SK-N-MC (cell line): Measurements from ENCODE around the gene CADPS.
"Not testable (repeated sequence)": the region's sequence is repeated elsewhere in the genome, so short reads cannot be mapped to it uniquely, and the experiment has no call there.

Experiments used
- DNase-seq: peaks from one replicate; pipeline ENCODE4 v3.0.0-alpha.2; 2011; ENCODE audit warnings: low read depth, low spot score
- H3K27ac ChIP-seq: fragments of 200-600 bp; sonication (generic); 2 replicates; pipeline ENCODE4 v1.5.1; 2016; ENCODE audit warnings: mixed run types
- H3K36me3 ChIP-seq: fragments of 200-600 bp; sonication (generic); 2 replicates; pipeline ENCODE4 v1.6.1; 2017; ENCODE audit warnings: antibody characterized with exemption, low read length, mixed read lengths; ENCODE audit not compliant: insufficient read depth
- H3K4me3 ChIP-seq: fragments of 200-600 bp; sonication (generic); 2 replicates; pipeline ENCODE4 v1.5.1; 2016
- H3K9ac ChIP-seq: fragments of 200-600 bp; sonication (generic); 2 replicates; pipeline ENCODE4 v1.8.0; 2017; ENCODE audit warnings: mixed run types, mixed read lengths; ENCODE audit not compliant: insufficient read length
- H3K9me3 ChIP-seq: fragments of 200-600 bp; sonication (generic); 2 replicates; pipeline ENCODE4 v1.6.1; 2017; ENCODE audit warnings: low read depth, mild to moderate bottlenecking, antibody characterized with exemption, low read length, moderate library complexity, mixed read lengths
- EZH2 ChIP-seq: fragments of 200-600 bp; sonication (generic); IDR thresholded peaks from one replicate; pipeline ENCODE4 v1.6.1; 2017; ENCODE audit warnings: antibody characterized with exemption
- FOXP2 ChIP-seq: optimal IDR thresholded peaks from 2 replicates; pipeline ENCODE3; 2011; ENCODE audit warnings: mild to moderate bottlenecking, moderate library complexity; ENCODE audit not compliant: insufficient read depth; ENCODE audit errors: extremely low read length, control extremely low read depth
- POLR2AphosphoS5 ChIP-seq: IDR thresholded peaks from 2 replicates; pipeline ENCODE4 v1.6.1; 2012; ENCODE audit warnings: mild to moderate bottlenecking, low read depth, low read length, borderline replicate concordance

CADPS gene

DNA sequence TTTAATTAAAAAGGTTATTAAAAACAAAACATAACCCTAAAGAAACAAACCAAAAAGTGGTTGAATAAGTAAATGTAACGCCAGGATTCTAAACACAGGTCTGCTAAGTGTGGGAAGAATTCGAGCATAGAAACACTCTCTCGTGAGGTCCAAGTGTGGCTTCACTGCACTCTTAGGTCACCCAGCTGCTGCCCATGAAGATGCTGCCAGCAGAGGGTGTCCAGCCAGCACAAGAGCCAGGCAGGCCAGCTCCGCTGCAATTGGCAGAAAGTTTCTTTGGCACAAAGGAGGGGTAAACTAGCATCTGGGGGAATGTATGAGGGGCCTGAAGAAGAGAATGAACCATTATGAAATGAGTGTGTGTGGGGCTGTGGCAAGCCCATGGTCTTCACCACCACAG is 286.1 kb downstream of the CADPS start:
- Histone ChIP-seq H3K27ac (no peak overlapping the region), H3K36me3 (no peaks in the 10 kb centered on the region), H3K9me3 (no peaks in the 10 kb centered on the region), H3K9ac (no peak overlapping the region), H3K4me3 (no peak overlapping the region)
- TF ChIP-seq POLR2AphosphoS5 (no peak), FOXP2 (no peak), EZH2 (no peak)
- no peak for DNase-seq

DNA sequence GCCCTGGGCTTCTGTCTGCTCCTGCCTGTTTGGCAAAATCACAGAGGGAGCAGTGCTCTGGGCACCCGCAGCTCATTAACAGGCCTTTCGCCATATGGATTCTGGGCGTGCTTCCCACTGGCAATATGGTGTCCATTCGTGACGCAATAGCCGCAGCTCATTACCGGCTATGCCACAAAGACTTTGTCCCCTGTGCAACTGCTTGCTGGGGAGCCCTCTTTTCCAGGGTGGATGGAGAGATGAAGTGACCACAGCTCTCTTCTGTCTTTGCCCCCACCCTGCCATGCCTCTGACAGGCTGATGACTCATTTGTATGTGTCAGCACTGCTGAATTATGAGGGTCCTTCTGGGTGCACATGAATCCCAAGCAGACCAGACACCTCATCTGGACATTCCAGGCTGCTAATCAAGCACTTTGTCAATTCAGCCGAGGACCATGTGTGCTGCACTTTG is 287.6 kb downstream of the CADPS start:
- Histone ChIP-seq H3K4me3 (no peak overlapping the region), H3K9ac (no peak overlapping the region)

DNA sequence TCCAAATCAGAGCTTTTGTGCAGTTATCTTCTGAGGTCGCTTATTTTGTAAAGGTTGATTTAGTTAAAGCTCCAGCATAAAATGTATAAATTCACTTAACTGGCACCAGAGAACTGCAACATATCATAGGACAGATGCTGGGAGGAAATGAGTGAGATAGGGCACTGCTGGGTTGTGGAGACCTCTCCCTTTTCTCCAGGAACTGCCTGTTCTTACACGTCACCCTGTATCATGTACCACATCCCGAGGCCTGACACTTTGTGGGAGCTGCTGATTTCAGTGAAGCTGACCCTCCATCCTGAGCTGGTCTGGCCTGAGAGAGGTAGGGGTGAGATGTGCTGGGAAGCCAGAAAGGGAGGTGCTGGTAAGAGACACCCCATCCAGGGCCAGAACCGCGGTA is 288.0 kb downstream of the CADPS start:
- no peak for TF ChIP-seq POLR2AphosphoS5
- no peak for TF ChIP-seq FOXP2
- no peak for TF ChIP-seq EZH2
- Histone ChIP-seq H3K27ac (no peak overlapping the region), H3K36me3 (no peaks in the 10 kb centered on the region), H3K9ac (no peak overlapping the region), H3K9me3 (no peaks in the 10 kb centered on the region), H3K4me3 (no peak overlapping the region)
- no peak for DNase-seq

More for the DNA sequence above, 287.6 kb downstream of the CADPS start:
- no peaks in the 10 kb centered on the region for H3K36me3 ChIP-seq
- H3K27ac ChIP-seq: no peak overlapping the region
- no peak for TF ChIP-seq POLR2AphosphoS5
- TF ChIP-seq EZH2: no peak
- no peak for TF ChIP-seq FOXP2
- no peak for DNase-seq
- no peaks in the 10 kb centered on the region for H3K9me3 ChIP-seq

DNA sequence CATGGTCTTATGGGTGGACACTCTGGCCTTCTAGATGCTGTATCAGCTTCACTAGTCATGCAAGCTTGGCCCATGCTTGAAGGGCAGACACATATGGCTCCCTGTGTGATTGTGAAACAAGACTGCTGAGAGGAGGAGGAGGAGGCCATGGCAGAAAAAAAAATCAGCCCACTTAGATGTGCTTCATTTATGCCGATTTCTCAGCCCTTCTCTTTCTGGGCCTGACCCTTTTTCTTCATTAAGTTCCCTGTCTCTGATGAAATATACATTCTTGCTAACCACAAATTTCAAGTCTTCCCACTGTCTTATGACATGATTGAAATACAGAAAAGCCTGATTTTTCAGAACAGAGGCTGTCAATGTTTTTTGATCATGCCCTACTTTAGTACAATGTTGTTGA is 288.9 kb downstream of the CADPS start:
- Histone ChIP-seq H3K4me3 (no peak overlapping the region), H3K9ac (no peak overlapping the region), H3K36me3 (no peaks in the 10 kb centered on the region), H3K9me3 (no peaks in the 10 kb centered on the region), H3K27ac (no peak overlapping the region)
- TF ChIP-seq FOXP2: no peak
- no peak for TF ChIP-seq POLR2AphosphoS5
- TF ChIP-seq EZH2: no peak
- no peak for DNase-seq

DNA sequence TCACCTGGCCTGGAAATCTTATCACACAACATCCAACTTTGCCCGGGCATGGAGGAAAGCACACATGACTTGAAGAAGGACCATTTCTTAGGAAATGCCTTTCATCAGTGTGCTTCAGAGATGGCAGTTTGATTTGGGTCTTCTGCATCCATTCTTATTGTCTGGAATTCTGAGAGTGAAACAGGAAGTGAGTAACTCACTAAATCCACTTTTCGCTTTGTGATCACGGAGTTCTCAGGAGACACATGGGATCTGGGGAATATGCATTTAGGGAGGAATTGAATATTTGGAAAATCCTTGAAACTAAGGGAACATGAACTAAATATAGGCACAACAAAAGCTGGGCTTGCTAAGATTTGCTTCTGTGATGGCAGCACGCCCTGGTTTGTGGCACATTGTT is 289.4 kb downstream of the CADPS start:
- Histone ChIP-seq H3K27ac (no peak overlapping the region), H3K9me3 (no peaks in the 10 kb centered on the region), H3K36me3 (no peaks in the 10 kb centered on the region), H3K4me3 (no peak overlapping the region), H3K9ac (no peak overlapping the region)
- DNase-seq: no peak
- TF ChIP-seq POLR2AphosphoS5 (no peak), FOXP2 (no peak), EZH2 (no peak)

DNA sequence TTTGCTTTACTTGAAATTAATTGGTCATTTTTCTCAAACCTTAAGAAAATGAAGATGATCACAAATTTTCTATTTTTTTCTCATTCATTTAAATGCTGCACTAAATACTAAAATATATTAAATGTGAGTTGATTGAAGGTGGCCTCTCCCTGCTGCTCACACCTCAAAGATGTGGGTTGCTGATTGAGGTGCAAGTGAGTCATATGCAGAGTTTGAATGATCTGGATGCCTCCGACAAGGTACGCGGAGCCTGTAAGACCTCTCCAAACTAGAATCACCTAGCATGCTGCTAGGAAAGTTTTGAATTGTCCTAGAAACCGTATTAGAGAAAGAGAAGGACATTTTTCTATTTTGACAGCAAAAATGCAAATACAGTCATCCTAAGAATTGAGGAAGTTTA is 290.6 kb downstream of the CADPS start:
- Histone ChIP-seq H3K27ac (no peak overlapping the region), H3K4me3 (no peak overlapping the region), H3K9me3 (no peaks in the 10 kb centered on the region), H3K9ac (no peak overlapping the region), H3K36me3 (no peaks in the 10 kb centered on the region)
- TF ChIP-seq EZH2 (no peak), FOXP2 (no peak), POLR2AphosphoS5 (no peak)
- no peak for DNase-seq

DNA sequence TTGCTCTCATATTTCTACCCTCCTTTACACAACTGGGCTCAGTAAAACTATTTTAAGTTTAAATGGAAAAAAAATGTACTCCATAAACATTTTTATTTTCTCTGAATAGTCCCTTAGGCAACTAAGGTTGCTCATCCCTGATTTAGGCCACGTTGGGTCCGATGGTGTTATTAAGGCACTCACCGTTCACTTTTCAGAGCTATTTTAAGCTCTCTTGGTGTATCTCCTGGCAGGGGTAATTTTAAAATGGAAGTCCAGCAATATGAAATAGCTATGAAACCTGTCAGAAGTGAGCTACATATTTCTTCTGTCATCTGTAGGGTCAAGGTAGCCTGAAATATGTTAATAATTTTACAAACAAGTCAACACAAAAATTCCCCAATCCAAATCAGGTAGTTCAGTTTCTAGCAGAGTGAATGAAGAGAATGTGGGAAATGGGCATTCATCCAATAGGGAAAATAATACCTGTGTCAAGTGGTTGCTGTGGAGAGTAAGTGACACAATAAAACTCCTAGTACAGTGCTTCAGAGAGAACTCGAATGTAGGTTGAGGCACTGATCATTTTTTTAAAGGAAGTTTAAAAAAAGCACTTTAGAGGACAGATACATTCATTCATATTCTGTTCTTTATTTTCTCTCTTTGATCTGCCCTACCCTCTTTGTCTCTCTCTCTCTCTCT is 292.6 kb downstream of the CADPS start:
- Histone ChIP-seq H3K4me3 (no peak overlapping the region), H3K36me3 (no peaks in the 10 kb centered on the region), H3K9ac (no peak overlapping the region), H3K9me3 (no peaks in the 10 kb centered on the region), H3K27ac (no peak overlapping the region)
- DNase-seq: no peak
- TF ChIP-seq FOXP2 (no peak), EZH2 (no peak), POLR2AphosphoS5 (no peak)

DNA sequence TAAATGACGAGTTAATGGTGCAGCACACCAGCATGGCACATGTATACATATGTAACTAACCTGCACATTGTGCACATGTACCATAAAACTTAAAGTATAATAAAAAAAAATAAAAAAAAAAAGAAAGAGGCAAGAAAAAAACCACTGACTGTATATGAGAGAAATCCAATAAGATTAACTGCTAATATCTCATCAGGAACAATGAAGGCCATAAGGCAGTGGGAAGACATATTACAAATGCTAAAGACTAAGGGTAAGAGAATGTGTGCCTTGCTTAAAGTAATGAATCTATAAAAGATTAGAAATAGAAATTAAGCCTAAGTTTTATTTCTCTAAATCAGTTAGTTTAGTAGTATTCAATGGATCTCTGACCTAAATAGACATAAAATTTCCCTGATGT is 294.7 kb downstream of the CADPS start:
- DNase-seq, H3K9me3 ChIP-seq, H3K36me3 ChIP-seq, H3K27ac ChIP-seq, H3K9ac ChIP-seq, H3K4me3 ChIP-seq: not testable (repeated sequence)

DNA sequence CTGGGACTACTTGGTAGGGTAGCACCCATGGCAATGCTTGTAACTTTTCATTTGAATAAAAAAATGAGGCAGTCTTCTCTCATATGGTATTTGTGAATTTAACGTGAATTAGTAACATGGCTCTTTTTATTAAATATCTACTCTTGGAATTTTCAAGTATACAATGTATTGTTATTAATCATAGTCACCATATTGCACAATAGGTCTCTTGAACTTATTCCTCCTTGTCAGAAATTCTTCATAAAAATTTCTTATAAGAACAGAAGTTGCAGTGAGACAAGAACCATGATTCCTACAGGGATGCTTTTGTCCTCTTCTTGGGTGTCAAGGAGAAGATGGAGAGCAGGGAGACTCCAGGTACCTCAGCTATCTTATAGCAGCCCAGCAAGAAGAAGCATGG is 298.1 kb downstream of the CADPS start:
- no peak for TF ChIP-seq FOXP2
- no peak for TF ChIP-seq EZH2
- TF ChIP-seq POLR2AphosphoS5: no peak
- H3K36me3 ChIP-seq: no peaks in the 10 kb centered on the region
- no peak for DNase-seq
- no peak overlapping the region for H3K4me3 ChIP-seq
- H3K9me3 ChIP-seq: no peaks in the 10 kb centered on the region
- H3K9ac ChIP-seq: no peak overlapping the region
- no peak overlapping the region for H3K27ac ChIP-seq

DNA sequence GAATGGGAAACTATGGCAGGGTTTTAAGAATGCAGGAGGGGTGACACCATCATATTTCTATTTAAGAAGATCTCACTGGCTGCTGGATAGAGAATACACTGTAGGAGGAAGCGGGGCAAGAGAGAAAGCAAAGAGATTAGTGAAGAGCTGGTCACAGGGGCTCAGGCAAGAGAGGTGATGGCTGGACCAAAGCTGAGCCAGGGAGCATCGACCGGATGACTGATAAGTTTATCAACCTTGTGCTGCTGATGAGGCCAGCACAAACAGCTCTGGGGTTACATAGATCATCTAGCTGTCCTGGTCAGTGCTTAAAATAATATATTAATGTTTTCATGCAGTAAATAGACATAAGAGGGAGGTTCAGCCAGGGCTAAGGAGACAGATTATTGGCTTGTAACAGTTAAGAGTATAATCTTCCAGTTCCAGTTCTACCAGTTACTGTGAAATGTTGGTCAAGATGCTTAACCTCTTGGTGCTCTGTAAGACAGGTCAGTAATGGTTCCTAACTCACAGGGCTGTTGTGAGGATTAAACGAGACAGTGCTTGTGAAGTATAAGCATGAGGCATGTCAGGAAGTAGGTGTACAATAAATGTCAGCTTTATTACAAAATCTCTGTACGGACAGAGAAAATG is 300.8 kb downstream of the CADPS start:
- H3K9ac ChIP-seq: no peak overlapping the region
- H3K36me3 ChIP-seq: no peaks in the 10 kb centered on the region
- H3K9me3 ChIP-seq: no peaks in the 10 kb centered on the region
- H3K27ac ChIP-seq: no peak overlapping the region
- H3K4me3 ChIP-seq: no peak overlapping the region
- TF ChIP-seq POLR2AphosphoS5 (no peak), FOXP2 (no peak), EZH2 (no peak)
- no peak for DNase-seq
